ENCODE results near the gene KDELR3. TPM values are rescaled to one million over a fixed set of nuclear protein-coding genes. Genes with fewer than 3 reads are reported as not detected.

The KDELR3 gene
- total RNA-seq (2014; rRNA removed): 40.0 and 44.8 TPM in 2 replicates
- 74.3 TPM for polyA plus RNA-seq (2012)

DNA sequence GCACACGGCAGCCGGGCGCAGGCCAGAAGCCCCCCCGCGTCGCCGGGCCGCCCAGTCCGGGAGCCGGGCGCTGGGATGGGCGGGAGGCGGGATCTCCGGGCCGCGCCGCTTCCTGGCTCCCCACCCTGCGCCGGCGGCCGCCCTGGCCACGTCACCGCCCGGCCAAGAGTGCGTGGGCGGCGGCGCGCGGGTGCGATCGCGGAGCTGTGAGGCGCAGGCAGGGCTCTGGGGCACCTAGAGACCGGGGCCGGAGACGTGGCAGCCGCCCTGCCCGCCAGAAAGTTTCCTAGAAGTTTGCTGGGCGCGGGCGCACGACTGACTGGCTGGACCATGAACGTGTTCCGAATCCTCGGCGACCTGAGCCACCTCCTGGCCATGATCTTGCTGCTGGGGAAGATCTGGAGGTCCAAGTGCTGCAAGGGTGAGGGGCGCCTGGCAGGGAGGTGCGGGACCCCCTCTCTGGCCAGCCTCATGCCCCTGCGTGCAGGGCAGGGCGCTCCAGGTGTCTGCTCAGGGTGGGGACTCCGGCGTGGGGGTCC is at the start of gene KDELR3:
Gene KDELR3, plus strand, starts transcription at position 193 of the 539 bp plus-strand sequence. Its CDS starts 138 bp downstream, at position 331.
- peak; percentile 55 for DNase-seq (ENCODE audit: low read depth)

DNA sequence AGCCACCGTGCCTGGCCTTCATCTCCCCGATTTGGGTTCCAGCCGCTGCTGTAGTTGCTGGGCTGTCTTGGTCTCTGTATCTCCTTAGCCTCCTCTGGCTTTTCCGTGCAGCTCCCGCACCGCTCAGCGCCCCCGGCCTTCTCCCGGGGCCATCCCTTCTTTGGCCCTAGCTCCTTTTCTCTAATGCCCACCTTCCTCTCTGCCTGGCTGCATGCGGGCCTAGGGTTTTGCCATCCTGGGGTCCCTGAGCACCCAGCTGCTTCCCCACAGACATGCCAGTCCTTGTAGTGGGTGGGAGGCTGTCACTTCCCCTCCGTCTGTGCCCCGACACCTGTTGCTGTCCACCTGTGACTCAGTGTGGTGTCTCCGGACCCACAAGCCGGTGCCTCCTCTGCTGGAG is 49.3 kb upstream of the KDELR3 start:
- DNase-seq (ENCODE audit: low read depth): no peak

DNA sequence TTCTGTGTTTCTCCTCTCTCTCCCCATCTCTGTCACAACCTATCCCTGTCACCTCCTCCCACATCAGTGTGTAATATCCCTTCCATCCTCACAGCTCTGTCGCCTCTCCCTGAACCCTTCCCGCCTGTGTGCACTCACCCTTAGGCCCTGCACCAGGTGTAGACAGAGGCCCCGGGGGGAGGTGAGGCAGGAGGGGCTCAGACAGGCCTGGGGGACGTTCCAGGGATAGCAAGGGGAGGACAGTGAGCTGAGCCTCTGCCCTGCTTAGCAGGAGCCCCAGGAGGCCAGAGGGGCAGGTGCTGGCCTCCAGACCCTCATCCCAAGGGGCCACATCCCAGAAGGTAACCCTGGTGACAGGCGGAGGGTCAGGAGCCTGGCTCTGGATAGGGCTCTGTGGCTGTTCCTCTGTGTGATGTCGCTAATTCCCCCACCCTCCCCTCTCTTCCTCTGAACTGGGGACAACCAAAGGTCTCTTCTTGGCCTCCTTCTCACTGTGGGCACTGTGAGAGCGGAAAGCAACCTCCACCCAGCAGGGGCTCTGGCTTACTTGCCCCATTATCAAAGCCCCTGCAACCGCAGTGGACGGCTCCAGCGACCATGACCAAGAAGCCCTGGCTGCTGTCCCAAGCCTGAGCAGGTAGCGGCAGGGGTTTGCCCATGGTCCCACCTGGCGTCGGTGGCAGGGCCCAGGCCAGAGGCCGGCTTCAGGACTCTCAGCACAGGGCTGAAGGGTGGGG is 48.6 kb upstream of the KDELR3 start:
- no peak for DNase-seq (ENCODE audit: low read depth)

GRCh38 chr22:38419858-38420160 is 48.1 kb upstream of the KDELR3 start:
- DNase-seq (ENCODE audit: low read depth): no peak

DNA sequence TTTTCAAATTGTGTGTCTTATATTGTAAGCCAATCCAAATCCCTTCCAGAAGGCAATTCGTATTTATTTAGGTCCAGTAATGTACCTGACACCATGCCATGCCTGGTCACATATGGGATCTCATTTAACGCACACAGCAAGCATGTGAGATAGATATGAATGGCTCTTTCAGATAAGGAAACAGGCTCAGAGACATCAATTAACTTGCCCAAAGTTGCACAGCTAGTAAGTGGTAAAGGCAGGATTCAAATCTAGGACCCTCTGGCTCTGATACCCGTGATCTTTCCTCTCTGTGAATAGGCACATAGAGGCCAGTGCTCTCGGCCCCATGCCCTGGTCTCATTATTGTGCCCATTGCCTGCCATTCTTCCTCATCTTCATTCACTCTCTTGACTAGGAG is 47.2 kb upstream of the KDELR3 start:
- DNase-seq (ENCODE audit: low read depth): no peak

DNA sequence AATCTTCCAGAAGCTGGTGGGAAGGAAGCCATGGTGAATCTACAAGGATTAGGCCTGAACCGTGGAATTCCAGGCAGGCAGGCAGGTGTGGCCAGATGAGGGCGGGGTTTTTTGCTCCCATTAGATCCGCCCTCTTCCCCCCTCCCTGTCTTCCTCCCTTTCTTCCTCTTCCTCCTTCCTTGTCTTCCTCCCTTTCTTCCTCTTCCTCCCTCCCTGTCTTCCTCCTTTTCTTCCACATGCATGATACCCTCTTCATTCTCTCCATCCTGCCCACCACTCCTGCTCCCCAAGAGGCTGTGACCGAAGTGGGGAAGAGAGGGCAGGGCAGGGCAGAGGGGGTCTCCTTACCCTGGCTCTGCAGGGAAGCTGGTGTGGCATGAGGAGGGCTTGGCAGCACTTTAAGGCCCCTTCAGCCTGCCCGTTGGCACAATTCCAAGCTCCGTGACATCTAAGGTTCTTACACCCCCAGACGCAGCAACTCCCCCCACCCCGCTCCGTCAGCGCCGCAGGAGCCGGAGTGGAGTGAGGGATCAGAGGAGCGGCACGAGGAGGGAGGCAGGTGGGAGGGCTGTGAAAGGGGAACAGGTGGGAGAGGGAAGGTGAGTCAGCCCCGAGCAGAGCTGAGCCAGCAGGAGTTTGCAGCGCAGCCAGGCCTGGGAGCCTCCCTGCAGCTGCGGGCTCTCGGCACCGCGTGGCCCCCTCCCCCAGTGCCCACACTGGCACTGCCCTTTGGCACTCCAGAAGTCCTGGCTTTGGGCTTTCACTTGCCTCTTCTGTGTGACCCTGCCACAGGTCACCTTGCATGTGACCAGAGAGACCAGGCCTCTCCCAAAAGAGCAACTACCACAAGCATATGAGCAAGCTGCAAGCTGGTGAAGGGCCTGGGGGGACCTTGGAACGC is 45.0 kb upstream of the KDELR3 start:
- no peak for DNase-seq (ENCODE audit: low read depth)

GRCh38 chr22:38423512-38424503 is 44.1 kb upstream of the KDELR3 start:
- DNase-seq (ENCODE audit: low read depth): no peak

DNA sequence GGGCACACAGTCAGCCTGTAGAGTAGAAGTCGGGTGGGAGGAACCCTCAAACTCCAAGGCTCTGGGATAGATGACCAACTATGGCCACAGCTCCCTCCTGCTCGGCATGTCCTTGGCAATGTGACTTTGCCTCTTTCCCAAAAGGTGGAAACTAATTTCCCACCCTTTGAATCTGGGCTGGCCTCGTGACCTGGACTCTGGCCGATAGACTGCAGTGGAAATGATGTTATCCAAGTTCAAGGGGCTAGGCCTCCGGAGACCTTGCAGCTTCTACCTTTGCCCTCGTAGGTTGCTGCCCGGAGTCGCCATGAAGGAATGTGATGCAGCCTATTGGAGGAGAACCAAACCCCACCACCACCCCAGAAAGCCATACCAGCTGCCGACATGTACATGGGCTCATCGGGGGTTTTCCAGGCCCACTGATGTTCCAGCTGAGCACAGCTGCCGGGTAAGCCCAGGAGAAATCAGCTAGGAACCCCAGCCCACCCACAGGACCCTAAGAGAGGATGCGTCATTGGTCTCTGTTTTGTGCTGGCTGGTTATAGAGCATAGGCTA is 43.3 kb upstream of the KDELR3 start:
- no peak for DNase-seq (ENCODE audit: low read depth)

DNA sequence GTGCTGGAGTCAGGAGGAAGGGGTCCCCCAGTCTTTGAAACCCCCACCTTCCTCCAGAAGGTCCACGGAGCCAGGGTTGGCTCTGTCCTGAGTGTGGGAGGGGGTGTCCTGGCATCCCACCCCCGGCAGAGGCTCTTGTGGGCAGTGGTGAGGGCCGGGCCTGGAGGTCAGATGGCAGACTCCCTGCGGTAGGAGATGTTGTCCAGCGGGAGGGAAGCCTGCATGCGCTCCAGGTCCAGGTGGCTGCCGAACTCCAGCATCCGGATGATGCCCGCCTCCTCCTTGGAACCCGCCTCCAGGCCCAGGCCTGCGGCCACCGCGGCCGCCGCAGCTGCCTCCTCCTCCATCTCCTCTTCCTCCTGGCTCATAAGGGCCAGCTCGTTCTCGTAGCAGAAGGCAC is 41.3 kb upstream of the KDELR3 start:
- no peak for DNase-seq (ENCODE audit: low read depth)

- no peak for DNase-seq (ENCODE audit: low read depth)
Observed at GRCh38 chr22:38427465-38427864, 40.4 kb upstream of the KDELR3 start.

DNA sequence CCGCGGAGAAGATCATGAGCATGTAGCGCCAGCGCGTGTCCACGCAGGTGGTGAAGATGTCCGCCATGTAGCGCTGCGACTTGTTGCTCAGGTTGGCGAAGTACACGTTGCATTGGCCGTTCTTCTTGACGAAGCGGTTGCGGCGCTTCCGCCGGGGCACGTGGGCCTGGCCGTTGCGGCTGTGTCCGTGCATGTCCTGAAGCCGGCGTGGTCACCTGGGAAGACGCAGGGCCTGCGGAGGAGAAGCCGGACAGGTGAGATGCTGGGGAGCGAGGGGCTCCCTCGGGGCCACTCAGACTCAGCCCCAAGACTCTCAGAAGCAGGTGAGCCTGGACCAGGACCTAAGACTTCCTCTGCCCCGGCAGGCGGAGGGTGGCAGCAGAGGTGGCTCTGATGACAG is 40.0 kb upstream of the KDELR3 start:
- no peak for DNase-seq (ENCODE audit: low read depth)

DNA sequence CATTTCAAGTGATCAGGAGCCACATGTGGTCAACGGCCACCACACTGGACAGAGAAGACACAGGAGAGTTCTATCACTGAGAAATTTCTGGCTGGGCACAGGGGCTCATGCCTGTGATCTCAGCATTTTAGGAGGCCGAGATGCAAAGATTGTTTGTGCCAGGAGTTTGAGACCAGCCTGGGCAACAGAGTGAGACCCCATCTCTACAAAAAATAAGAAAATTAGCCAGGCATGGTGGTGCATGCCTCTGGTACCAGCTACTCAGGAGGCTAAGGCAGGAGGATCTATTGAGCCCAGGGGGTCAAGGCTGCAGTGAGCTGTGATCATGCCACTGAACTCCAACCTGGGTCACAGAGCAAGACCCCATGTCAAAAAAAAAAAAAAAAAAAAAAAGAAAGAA is 39.2 kb upstream of the KDELR3 start:
- no peak for DNase-seq (ENCODE audit: low read depth)

DNA sequence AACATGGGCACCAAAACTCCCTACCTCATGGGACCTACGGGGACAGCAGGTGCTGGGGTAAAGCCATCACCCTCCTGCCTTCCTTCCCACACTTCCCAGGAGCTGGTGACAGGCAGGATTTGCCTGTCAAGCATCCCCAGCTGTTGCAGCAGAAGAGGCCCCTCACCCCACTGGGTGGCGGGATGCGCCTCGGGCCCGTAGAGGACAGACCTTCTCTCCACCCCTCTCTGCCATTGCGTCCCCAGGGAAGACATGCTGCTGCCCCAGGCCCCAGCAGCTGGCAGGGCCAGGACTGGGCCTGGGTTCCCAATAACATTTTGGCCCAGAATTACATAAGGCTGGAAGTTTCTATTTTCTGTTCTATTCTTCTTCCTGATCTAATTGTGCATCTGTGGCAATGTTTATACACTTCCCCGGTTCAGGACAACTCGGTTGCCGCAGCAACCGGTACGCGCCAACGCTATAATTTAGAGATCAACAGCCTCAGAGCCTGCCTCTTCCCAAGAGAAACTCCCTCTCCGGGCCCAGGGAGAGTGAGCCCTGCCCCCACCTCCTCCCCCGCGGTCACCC is 38.3 kb upstream of the KDELR3 start:
- DNase-seq (ENCODE audit: low read depth): no peak

- no peak for DNase-seq (ENCODE audit: low read depth)
Observed at GRCh38 chr22:38431266-38432010, 36.5 kb upstream of the KDELR3 start.

DNA sequence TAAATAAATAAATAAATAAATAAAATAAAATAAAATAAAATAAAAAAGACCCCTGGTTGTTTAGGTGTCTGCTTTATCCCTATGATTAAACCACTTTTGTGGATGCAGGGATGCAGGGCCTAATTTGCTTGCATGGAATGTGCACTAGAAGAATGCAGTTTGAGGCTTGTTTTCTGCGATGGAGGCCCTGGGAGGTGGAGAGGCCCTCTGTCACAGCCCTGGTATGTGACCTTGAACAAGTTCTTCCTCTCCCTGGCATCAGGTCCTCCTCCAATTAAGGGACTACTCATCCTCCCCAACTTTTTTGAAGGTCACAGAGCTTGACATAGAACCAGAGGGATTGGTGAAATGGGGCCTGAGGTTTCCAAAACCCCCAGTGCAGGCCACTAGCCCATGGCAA is 35.6 kb upstream of the KDELR3 start:
- DNase-seq (ENCODE audit: low read depth): no peak

DNA sequence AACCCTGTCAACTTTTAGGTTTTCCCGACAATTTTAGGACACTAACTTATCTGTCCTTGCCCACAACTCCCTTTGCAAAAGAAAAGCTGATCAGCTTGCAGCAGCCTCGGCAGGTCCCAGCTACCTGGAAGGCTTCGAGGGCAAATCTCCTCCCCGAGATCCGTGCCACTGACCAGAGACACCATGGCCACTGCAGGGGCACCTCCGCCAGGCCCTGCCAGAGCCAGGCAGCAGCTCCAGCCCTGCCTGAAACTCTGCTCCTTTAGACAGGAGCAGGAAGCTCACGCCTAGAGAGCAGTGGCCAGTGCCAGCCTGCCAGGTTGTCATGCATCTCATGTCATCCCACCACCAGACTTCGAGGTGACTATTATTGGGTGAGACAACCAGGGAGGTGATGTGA is 34.0 kb upstream of the KDELR3 start:
- no peak for DNase-seq (ENCODE audit: low read depth)

DNA sequence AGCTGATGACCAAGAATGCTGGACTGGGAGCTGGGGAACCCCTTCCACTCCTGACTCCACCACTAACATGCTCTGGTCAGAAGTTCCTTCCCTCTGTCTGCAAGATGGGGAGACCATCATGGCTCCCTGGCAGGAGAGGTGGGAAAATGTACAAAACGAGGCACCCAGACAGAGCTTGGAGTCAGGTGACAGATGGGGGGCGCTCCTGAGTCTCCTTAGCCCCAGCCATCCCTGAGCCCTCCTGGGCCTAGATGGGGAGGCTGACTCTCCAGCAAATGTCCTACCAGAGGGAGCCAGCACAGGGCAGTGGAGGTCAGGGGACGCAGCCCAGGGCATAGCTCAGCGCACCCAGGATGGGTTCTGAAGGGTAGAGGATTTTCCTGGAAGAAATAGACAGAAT is 32.9 kb upstream of the KDELR3 start:
- no peak for DNase-seq (ENCODE audit: low read depth)

DNA sequence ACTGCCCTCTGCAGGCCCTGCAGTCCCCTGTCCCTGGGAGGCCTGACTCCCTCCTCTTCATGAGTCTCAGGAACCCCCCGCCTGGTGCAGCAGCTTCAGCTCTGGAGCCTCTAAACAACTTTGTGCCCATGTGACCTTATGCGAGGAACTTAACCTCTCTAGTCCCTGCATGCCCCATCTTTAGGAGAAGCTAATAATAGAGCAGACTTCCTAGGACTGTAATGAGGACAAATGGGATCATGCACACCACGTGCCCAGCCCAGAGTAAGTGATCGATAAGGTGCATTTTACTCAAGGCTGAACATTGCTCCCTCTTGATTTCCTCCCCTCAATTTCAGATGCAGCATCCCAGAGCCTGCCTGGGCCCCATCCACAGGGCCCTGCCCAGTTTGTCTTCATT is 31.9 kb upstream of the KDELR3 start:
- DNase-seq (ENCODE audit: low read depth): no peak

DNA sequence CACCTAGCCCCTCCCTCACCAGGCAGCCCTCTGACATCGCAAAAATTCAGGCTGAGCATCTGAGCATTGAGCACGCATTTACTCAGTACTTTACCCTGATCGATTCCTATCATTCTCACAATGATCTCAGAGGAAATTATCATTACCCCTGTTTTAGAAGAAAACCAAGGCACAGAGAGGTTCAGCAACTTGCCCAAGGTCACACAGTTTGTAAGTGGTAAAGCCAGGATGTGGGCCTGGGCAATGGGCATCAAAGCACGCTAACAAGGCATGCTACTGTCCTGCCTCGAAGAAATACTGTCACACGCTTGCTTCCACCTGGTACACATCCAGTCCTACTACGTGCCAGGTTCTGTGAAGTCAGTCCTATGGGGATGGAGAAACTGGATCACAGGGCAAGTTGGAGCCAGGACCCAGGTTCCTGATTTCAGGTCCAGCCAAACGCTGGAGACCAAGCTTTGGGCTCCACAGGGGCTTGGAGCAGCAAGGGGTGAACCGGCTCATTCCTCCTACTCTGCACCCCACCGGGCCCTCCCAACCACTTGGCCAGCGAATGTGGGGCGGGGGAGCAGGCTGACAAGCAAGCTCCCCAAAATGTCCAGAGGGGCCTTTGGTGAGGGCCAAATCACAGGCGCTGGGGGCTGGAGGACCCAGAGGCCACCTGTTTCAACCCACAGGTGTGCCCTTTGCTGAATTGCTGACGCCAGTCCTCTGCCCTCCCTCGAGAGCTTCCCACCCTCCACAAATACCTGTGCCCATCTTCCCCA is 31.1 kb upstream of the KDELR3 start:
- no peak for DNase-seq (ENCODE audit: low read depth)

All from LHCN-M2 (cell line).